NCI-H460 (cell line): ENCODE data around the gene LRRC15. TPM values are rescaled to one million over a fixed set of nuclear protein-coding genes. Genes with fewer than 3 reads are reported as not detected.

Source experiments
- DNase-seq: peaks from one replicate; pipeline ENCODE4 v3.0.0-alpha.2; 2016; ENCODE audit warnings: low read depth; ENCODE audit errors: extremely low read depth
- total RNA-seq: library from RNA; depleted of rRNA; stranded (reverse); fragments of >200 nt; shearing (Covaris generic); gene quantifications from 2 replicates; pipeline ENCODE4 v1.2.3, GENCODE V29; 2014; rRNA removed

Gene LRRC15
- total RNA-seq, 1 experiment from 2014 or later, result not detected

DNA sequence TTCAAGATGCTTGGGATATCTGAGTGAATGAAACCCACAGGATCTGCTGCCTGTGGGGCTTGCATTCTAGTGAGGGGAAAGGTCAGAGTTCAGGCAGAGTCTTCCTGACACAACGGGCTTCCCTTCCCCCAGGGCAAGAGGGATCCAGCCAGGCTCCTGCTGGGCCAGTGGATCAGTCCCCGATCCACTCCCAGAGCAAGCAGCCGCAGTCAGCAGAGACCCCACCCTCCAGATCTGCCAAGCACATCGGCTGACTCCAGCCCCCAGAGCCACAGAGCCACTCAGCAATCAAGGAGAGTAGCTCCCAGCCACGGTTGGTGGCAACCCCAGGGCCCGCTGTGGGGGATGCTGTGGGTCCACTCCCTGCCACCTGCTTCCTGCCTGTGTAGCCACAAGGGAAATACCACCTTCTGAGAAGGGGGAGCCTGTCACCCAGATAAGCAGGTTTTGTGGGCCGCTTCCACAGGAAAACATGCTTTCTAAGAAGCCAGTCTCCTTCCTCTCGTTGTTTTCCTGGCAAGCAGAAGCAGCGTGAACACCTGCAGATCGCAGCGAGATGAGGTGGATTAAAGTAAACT, 63.3 kb downstream of the LRRC15 start:
- no peak for DNase-seq

DNA sequence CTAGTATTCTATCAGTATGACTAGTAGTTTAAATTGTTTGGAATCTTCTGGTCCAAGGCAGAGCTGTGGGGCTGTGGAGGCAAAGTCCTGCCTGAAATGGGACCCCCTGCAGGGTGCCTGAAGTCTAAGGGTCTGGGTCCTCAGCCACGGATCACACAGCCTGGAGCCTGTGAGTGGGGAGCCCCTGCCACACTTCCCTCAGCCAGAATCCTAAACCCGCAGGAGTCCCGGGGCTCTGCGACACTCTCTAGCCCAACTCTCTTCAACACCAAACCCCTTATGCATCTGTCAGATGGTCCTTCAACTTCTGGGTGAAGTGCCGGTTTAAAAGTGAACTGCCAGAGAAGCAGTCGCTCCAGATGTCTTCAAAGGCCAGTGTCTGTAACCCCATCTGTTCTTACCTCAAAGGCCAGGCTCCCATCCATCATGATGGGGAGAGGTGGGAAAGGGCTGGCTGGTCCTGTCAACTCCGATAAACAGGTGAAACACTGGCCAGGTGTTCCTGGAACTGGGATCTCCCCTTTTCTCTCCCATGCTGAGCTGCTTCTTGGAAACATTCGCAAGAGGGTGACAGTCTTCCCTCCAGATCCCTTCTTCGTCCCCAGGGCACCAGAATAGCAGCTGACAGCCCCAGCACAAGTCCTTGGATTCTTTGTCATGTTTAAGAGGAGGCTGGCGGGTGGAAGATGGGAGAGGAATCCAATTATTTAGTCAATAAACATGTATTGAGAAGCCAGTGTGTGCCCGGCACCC, 64.0 kb downstream of the LRRC15 start:
- no peak for DNase-seq

Other genes starting within 250 kb of the LRRC15 start
- gene HES1, start 233.6 kb downstream of the LRRC15 start, total RNA-seq, result 14.4 and 17.7 TPM in 2 replicates
- not detected in 2 replicates for gene CPN2, start 18.4 kb downstream of the LRRC15 start, total RNA-seq
- not detected in 2 replicates for gene GP5, start 29.5 kb upstream of the LRRC15 start, total RNA-seq
- gene ATP13A3, start 117.3 kb upstream of the LRRC15 start, total RNA-seq, result 91.5 and 101 TPM in 2 replicates